Measurements from ENCODE around the gene TMEM243. TPM values are rescaled to one million over a fixed set of nuclear protein-coding genes. Genes with fewer than 3 reads are reported as not detected.

The TMEM243 gene
- total and polyA plus RNA-seq, 2 of the 13 experiments (the other 11 are each of a cell fraction or from before 2014, with no cell fraction given), result 25.1 to 31.2 TPM

- TF ChIP-seq PREB (CRISPR knock-in tag; IDR thresholded peaks at IDR 0.05), result no peak
- no peak for TF ChIP-seq ATF2 (CRISPR knock-in tag; IDR thresholded peaks at IDR 0.05)
- TF ChIP-seq, protein P1, sequence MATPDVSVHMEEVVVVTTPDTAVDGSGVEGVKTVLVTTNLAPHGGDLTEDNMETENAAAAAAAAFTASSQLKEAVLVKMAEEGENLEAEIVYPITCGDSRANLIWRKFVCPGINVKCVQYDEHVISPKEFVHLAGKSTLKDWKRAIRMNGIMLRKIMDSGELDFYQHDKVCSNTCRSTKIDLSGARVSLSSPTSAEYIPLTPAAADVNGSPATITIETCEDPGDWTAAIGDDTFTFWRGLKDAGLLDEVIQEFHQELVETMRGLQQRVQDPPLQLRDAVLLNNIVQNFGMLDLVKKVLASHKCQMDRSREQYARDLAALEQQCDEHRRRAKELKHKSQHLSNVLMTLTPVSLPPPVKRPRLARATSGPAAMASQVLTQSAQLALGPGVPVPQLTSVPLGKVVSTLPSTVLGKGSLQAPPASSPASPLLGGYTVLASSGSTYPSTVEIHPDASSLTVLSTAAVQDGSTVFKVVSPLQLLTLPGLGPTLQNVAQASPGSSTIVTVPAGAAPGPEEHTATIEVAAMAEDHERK (CRISPR knock-in tag; IDR thresholded peaks at IDR 0.05; ENCODE audit: low read depth), result no peak
- TF ChIP-seq TMF1 (CRISPR knock-in tag; IDR thresholded peaks at IDR 0.05; ENCODE audit: low read depth), result no peak
- TF ChIP-seq ZFP90 (CRISPR knock-in tag; IDR thresholded peaks at IDR 0.05; ENCODE audit: borderline replicate concordance), result peak; percentile 58; the same call in 1 of the 2 replicates
- no peak for TF ChIP-seq HDAC6 (IDR thresholded peaks at IDR 0.05; ENCODE audit: low read depth, low read length)
- TF ChIP-seq, protein P2, sequence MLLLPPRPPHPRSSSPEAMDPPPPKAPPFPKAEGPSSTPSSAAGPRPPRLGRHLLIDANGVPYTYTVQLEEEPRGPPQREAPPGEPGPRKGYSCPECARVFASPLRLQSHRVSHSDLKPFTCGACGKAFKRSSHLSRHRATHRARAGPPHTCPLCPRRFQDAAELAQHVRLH (CRISPR knock-in tag; IDR thresholded peaks at IDR 0.05; ENCODE audit: borderline replicate concordance, low read depth), result no peak
- no peak for TF ChIP-seq SRSF1 (optimal IDR thresholded peaks at IDR 0.05; ENCODE audit: low read depth, low read length)
- no peak for TF ChIP-seq ZNF496 (CRISPR knock-in tag; IDR thresholded peaks at IDR 0.05; ENCODE audit: insufficient replicate concordance)
- TF ChIP-seq YY1 (IDR thresholded peaks at IDR 0.05; ENCODE audit: insufficient read depth, insufficient replicate concordance, low read depth, low read length), result no peak
- TF ChIP-seq, protein P3, sequence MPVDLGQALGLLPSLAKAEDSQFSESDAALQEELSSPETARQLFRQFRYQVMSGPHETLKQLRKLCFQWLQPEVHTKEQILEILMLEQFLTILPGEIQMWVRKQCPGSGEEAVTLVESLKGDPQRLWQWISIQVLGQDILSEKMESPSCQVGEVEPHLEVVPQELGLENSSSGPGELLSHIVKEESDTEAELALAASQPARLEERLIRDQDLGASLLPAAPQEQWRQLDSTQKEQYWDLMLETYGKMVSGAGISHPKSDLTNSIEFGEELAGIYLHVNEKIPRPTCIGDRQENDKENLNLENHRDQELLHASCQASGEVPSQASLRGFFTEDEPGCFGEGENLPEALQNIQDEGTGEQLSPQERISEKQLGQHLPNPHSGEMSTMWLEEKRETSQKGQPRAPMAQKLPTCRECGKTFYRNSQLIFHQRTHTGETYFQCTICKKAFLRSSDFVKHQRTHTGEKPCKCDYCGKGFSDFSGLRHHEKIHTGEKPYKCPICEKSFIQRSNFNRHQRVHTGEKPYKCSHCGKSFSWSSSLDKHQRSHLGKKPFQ (CRISPR knock-in tag; IDR thresholded peaks at IDR 0.05; ENCODE audit: insufficient replicate concordance), result no peak
- TF ChIP-seq POGZ (CRISPR knock-in tag; IDR thresholded peaks at IDR 0.05), result peak; percentile 25; the same call in 1 of the 2 replicates
- TF ChIP-seq, protein P4, sequence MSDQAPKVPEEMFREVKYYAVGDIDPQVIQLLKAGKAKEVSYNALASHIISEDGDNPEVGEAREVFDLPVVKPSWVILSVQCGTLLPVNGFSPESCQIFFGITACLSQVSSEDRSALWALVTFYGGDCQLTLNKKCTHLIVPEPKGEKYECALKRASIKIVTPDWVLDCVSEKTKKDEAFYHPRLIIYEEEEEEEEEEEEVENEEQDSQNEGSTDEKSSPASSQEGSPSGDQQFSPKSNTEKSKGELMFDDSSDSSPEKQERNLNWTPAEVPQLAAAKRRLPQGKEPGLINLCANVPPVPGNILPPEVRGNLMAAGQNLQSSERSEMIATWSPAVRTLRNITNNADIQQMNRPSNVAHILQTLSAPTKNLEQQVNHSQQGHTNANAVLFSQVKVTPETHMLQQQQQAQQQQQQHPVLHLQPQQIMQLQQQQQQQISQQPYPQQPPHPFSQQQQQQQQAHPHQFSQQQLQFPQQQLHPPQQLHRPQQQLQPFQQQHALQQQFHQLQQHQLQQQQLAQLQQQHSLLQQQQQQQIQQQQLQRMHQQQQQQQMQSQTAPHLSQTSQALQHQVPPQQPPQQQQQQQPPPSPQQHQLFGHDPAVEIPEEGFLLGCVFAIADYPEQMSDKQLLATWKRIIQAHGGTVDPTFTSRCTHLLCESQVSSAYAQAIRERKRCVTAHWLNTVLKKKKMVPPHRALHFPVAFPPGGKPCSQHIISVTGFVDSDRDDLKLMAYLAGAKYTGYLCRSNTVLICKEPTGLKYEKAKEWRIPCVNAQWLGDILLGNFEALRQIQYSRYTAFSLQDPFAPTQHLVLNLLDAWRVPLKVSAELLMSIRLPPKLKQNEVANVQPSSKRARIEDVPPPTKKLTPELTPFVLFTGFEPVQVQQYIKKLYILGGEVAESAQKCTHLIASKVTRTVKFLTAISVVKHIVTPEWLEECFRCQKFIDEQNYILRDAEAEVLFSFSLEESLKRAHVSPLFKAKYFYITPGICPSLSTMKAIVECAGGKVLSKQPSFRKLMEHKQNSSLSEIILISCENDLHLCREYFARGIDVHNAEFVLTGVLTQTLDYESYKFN (CRISPR knock-in tag; conservative IDR thresholded peaks at IDR 0.05), result no peak
- no peak for TF ChIP-seq ZNF235 (CRISPR knock-in tag; IDR thresholded peaks at IDR 0.05; ENCODE audit: borderline replicate concordance)
- TF ChIP-seq, protein P5, sequence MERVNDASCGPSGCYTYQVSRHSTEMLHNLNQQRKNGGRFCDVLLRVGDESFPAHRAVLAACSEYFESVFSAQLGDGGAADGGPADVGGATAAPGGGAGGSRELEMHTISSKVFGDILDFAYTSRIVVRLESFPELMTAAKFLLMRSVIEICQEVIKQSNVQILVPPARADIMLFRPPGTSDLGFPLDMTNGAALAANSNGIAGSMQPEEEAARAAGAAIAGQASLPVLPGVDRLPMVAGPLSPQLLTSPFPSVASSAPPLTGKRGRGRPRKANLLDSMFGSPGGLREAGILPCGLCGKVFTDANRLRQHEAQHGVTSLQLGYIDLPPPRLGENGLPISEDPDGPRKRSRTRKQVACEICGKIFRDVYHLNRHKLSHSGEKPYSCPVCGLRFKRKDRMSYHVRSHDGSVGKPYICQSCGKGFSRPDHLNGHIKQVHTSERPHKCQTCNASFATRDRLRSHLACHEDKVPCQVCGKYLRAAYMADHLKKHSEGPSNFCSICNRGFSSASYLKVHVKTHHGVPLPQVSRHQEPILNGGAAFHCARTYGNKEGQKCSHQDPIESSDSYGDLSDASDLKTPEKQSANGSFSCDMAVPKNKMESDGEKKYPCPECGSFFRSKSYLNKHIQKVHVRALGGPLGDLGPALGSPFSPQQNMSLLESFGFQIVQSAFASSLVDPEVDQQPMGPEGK (CRISPR knock-in tag; IDR thresholded peaks at IDR 0.05), result peak; percentile 69
- peak; percentile 27; the same call in 1 of the 2 replicates for TF ChIP-seq ZNF703 (CRISPR knock-in tag; IDR thresholded peaks at IDR 0.05; ENCODE audit: borderline replicate concordance)
- no peak for TF ChIP-seq CEBPG (CRISPR knock-in tag; IDR thresholded peaks at IDR 0.05)
These were observed at the start of gene TMEM243 (continued) for GRCh38 chr7:87219545-87220025.
